GM20000 (cell line): ENCODE results near the gene MPRIP.

Experiments
- DNase-seq: peaks from one replicate; pipeline ENCODE4 v3.0.0; 2012; ENCODE audit warnings: low spot score
- CTCF ChIP-seq: IDR thresholded peaks from 2 replicates; pipeline ENCODE4 v1.5.1; 2012; ENCODE audit warnings: mild to moderate bottlenecking, control low read depth; ENCODE audit errors: extremely low read depth, missing control alignments

Gene MPRIP

GRCh38 chr17:17146786-17147406 is 104.6 kb downstream of the MPRIP start:
- no peak for DNase-seq
- no peak for TF ChIP-seq CTCF

- no peak for TF ChIP-seq CTCF
- DNase-seq: no peak
Measured at GRCh38 chr17:17147821-17148220, 105.6 kb downstream of the MPRIP start.

DNA sequence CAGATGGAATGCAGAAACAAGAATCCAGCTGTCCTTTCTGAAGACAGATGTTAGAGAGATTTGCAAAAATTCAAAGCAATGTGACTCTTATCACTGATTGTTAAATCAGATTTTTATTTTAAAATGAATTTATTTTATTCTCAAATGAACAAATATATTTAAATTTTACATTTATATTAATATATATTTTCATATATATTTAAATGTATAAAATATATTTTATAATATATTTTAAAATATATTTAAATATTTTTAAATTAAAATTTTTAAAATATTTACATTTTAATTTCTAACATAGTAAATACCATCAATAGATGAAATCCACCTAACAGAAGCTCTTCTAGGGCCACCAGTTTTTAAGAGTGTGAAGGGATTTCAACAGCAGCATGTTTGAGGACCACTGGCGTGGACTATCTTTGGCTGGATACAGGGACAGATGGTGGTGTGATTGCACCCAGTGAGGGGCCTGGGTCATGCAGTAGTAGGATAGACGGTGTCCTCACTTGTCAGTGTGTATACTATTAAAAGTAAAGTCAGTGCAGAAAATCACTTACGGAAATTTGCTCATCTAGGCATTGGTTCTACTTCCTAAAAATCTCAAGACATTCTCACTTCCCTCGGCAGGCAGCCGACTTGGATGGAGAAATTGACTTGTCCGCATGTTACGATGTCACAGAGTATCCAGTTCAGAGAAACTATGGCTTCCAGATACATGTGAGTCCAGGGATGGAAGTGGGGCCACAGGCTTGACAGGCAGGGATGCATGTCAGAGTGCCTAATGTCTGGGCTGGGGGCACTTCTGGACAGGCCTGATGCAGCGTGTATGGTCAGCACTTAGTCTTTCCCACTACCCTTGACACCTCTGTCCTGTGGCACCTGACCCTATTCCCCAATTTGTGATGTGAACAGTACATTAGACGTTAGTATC is 107.5 kb downstream of the MPRIP start:
- TF ChIP-seq CTCF: no peak
- no peak for DNase-seq

- peak; percentile 65 for DNase-seq
- no peak for TF ChIP-seq CTCF
Measured at GRCh38 chr17:17150448-17150800, 108.2 kb downstream of the MPRIP start.

- no peak for TF ChIP-seq CTCF
- no peak for DNase-seq
Measured at GRCh38 chr17:17151055-17151454, 108.8 kb downstream of the MPRIP start.

DNA sequence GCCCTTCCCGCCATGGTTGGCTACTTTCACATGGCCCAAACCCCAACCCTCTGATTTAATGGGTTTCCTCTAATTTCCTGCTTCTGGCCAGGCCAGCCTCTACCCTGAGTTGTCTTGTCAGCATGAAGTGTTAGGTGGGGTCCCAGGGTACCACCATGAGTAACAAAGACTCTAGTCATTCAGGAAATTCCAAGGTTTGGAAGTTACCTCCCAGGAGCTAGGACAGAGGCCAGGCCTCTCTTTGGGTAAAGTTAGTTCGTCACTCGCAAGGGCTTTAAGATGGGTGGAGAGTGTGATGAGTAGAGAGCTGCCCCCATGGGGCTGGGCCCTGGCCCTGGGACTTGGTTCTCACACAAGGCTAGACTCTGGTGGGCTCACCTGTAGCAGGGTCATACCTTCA is 109.3 kb downstream of the MPRIP start:
- no peak for TF ChIP-seq CTCF
- DNase-seq: no peak

- DNase-seq: no peak
Measured at GRCh38 chr17:17151962-17152361, 109.7 kb downstream of the MPRIP start.

More at GRCh38 chr17:17151962-17152361, 109.7 kb downstream of the MPRIP start:
- no peak for TF ChIP-seq CTCF
